ENCODE data around the gene DDB1.

DDB1 gene

GRCh38 chr11:61298663-61299244 lies 34.2 kb downstream of the DDB1 start:
- H3K4me1 ChIP-seq (ENCODE audit: control insufficient read depth in 1 of 2, insufficient read depth in 2 of 2, low read length in 2 of 2) = peaks cover 25 to 26% of the 10 kb centered on the region in 2 donors
- no peak overlapping the region for H3K27ac ChIP-seq (ENCODE audit: low read depth, low read length)

GRCh38 chr11:61297746-61298145 lies 35.2 kb downstream of the DDB1 start:
- Histone ChIP-seq H3K36me3 (ENCODE audit: control insufficient read depth in 1 of 2, insufficient read depth in 2 of 2, low read length in 2 of 2) (peaks cover 34 to 37% of the 10 kb centered on the region in 2 donors), H3K27ac (ENCODE audit: low read depth, low read length) (no peak overlapping the region), H3K9me3 (ENCODE audit: control insufficient read depth in 1 of 2, low read length in 2 of 2) (no peaks in the 10 kb centered on the region), H3K9ac (ENCODE audit: low read depth in 1 of 2, low read length in 2 of 2) (no peak overlapping the region), H3K4me3 (ENCODE audit: low read depth in 1 of 2, low read length in 2 of 2) (no peak overlapping the region), H3K27me3 (ENCODE audit: control insufficient read depth in 1 of 2, insufficient read depth in 2 of 2, low read length in 2 of 2) (peaks cover 3 to 4% of the 10 kb centered on the region in 2 donors), H3K4me1 (ENCODE audit: control insufficient read depth in 1 of 2, insufficient read depth in 2 of 2, low read length in 2 of 2) (peaks cover 26% of the 10 kb centered on the region in 2 donors)

More at GRCh38 chr11:61298663-61299244, 34.2 kb downstream of the DDB1 start:
- no peak overlapping the region for H3K4me3 ChIP-seq (ENCODE audit: low read depth in 1 of 2, low read length in 2 of 2)
- no peak overlapping the region for H3K9ac ChIP-seq (ENCODE audit: low read depth in 1 of 2, low read length in 2 of 2)
- peaks cover 0 to 4% of the 10 kb centered on the region in 2 donors for H3K27me3 ChIP-seq (ENCODE audit: control insufficient read depth in 1 of 2, insufficient read depth in 2 of 2, low read length in 2 of 2)
- peaks cover 39 to 47% of the 10 kb centered on the region in 2 donors for H3K36me3 ChIP-seq (ENCODE audit: control insufficient read depth in 1 of 2, insufficient read depth in 2 of 2, low read length in 2 of 2)
- no peaks in the 10 kb centered on the region for H3K9me3 ChIP-seq (ENCODE audit: control insufficient read depth in 1 of 2, low read length in 2 of 2)

GRCh38 chr11:61297341-61297740 lies 35.6 kb downstream of the DDB1 start:
- H3K9me3 ChIP-seq (ENCODE audit: control insufficient read depth in 1 of 2, low read length in 2 of 2) = no peaks in the 10 kb centered on the region
- peaks cover 26% of the 10 kb centered on the region in 2 donors for H3K4me1 ChIP-seq (ENCODE audit: control insufficient read depth in 1 of 2, insufficient read depth in 2 of 2, low read length in 2 of 2)
- no peak overlapping the region for H3K9ac ChIP-seq (ENCODE audit: low read depth in 1 of 2, low read length in 2 of 2)
- no peak overlapping the region for H3K27ac ChIP-seq (ENCODE audit: low read depth, low read length)
- H3K36me3 ChIP-seq (ENCODE audit: control insufficient read depth in 1 of 2, insufficient read depth in 2 of 2, low read length in 2 of 2) = peaks cover 30 to 33% of the 10 kb centered on the region in 2 donors
- peaks cover 3 to 7% of the 10 kb centered on the region in 2 donors for H3K27me3 ChIP-seq (ENCODE audit: control insufficient read depth in 1 of 2, insufficient read depth in 2 of 2, low read length in 2 of 2)
- H3K4me3 ChIP-seq (ENCODE audit: low read depth in 1 of 2, low read length in 2 of 2) = no peak overlapping the region

GRCh38 chr11:61295596-61295926 lies 37.3 kb downstream of the DDB1 start:
- peaks cover 15 to 18% of the 10 kb centered on the region in 2 donors for H3K36me3 ChIP-seq (ENCODE audit: control insufficient read depth in 1 of 2, insufficient read depth in 2 of 2, low read length in 2 of 2)
- H3K9me3 ChIP-seq (ENCODE audit: control insufficient read depth in 1 of 2, low read length in 2 of 2) = no peaks in the 10 kb centered on the region
- H3K9ac ChIP-seq (ENCODE audit: low read depth in 1 of 2, low read length in 2 of 2) = peak overlapping the region; percentile 47 to 49
- peak overlapping the region; percentile 71 to 72 for H3K4me3 ChIP-seq (ENCODE audit: low read depth in 1 of 2, low read length in 2 of 2)
- peaks cover 26% of the 10 kb centered on the region in 2 donors for H3K4me1 ChIP-seq (ENCODE audit: control insufficient read depth in 1 of 2, insufficient read depth in 2 of 2, low read length in 2 of 2)
- H3K27me3 ChIP-seq (ENCODE audit: control insufficient read depth in 1 of 2, insufficient read depth in 2 of 2, low read length in 2 of 2) = peaks cover 3 to 8% of the 10 kb centered on the region in 2 donors
- H3K27ac ChIP-seq (ENCODE audit: low read depth, low read length) = no peak overlapping the region

- Histone ChIP-seq H3K4me3 (ENCODE audit: low read depth in 1 of 2, low read length in 2 of 2) (peak within 1 kb of the TSS; percentile 71 to 72), H3K9me3 (ENCODE audit: control insufficient read depth in 1 of 2, low read length in 2 of 2) (no peaks in the 10 kb centered on the region), H3K36me3 (ENCODE audit: control insufficient read depth in 1 of 2, insufficient read depth in 2 of 2, low read length in 2 of 2) (peaks cover 9 to 15% of the 10 kb centered on the region in 2 donors), H3K4me1 (ENCODE audit: control insufficient read depth in 1 of 2, insufficient read depth in 2 of 2, low read length in 2 of 2) (peaks cover 26% of the 10 kb centered on the region in 2 donors), H3K27me3 (ENCODE audit: control insufficient read depth in 1 of 2, insufficient read depth in 2 of 2, low read length in 2 of 2) (peaks cover 3 to 8% of the 10 kb centered on the region in 2 donors), H3K27ac (ENCODE audit: low read depth, low read length) (no peak within 1 kb of the TSS), H3K9ac (ENCODE audit: low read depth in 1 of 2, low read length in 2 of 2) (peak within 1 kb of the TSS; percentile 47 to 49)
Observed at GRCh38 chr11:61294717-61295595, 37.9 kb downstream of the DDB1 start, which contains the start of gene VWCE. Gene VWCE (minus strand): TSS chr11:61295316. CDS start chr11:61295037, 279 bp downstream.

GRCh38 chr11:61293867-61294716 lies 38.8 kb downstream of the DDB1 start:
- no peak overlapping the region for H3K27ac ChIP-seq (ENCODE audit: low read depth, low read length)
- peak overlapping the region; percentile 71 to 72 for H3K4me3 ChIP-seq (ENCODE audit: low read depth in 1 of 2, low read length in 2 of 2)
- H3K27me3 ChIP-seq (ENCODE audit: control insufficient read depth in 1 of 2, insufficient read depth in 2 of 2, low read length in 2 of 2) = peaks cover 3 to 8% of the 10 kb centered on the region in 2 donors
- peaks cover under 1 to 6% of the 10 kb centered on the region in 2 donors for H3K36me3 ChIP-seq (ENCODE audit: control insufficient read depth in 1 of 2, insufficient read depth in 2 of 2, low read length in 2 of 2)
- peaks cover 25 to 26% of the 10 kb centered on the region in 2 donors for H3K4me1 ChIP-seq (ENCODE audit: control insufficient read depth in 1 of 2, insufficient read depth in 2 of 2, low read length in 2 of 2)
- no peaks in the 10 kb centered on the region for H3K9me3 ChIP-seq (ENCODE audit: control insufficient read depth in 1 of 2, low read length in 2 of 2)
- H3K9ac ChIP-seq (ENCODE audit: low read depth in 1 of 2, low read length in 2 of 2) = peak overlapping the region; percentile 18 to 49

GRCh38 chr11:61292356-61292755 lies 40.5 kb downstream of the DDB1 start:
- Histone ChIP-seq H3K9me3 (ENCODE audit: control insufficient read depth in 1 of 2, low read length in 2 of 2) (no peaks in the 10 kb centered on the region), H3K36me3 (ENCODE audit: control insufficient read depth in 1 of 2, insufficient read depth in 2 of 2, low read length in 2 of 2) (no peaks in the 10 kb centered on the region), H3K4me1 (ENCODE audit: control insufficient read depth in 1 of 2, insufficient read depth in 2 of 2, low read length in 2 of 2) (peaks cover 8 to 18% of the 10 kb centered on the region in 2 donors), H3K27ac (ENCODE audit: low read depth, low read length) (no peak overlapping the region), H3K4me3 (ENCODE audit: low read depth in 1 of 2, low read length in 2 of 2) (no peak overlapping the region), H3K27me3 (ENCODE audit: control insufficient read depth in 1 of 2, insufficient read depth in 2 of 2, low read length in 2 of 2) (peaks cover 3 to 8% of the 10 kb centered on the region in 2 donors), H3K9ac (ENCODE audit: low read depth in 1 of 2, low read length in 2 of 2) (no peak overlapping the region)

- H3K9me3 ChIP-seq (ENCODE audit: control insufficient read depth in 1 of 2, low read length in 2 of 2) = no peaks in the 10 kb centered on the region
- H3K27ac ChIP-seq (ENCODE audit: low read depth, low read length) = no peak overlapping the region
- peaks cover 3 to 8% of the 10 kb centered on the region in 2 donors for H3K27me3 ChIP-seq (ENCODE audit: control insufficient read depth in 1 of 2, insufficient read depth in 2 of 2, low read length in 2 of 2)
- H3K36me3 ChIP-seq (ENCODE audit: control insufficient read depth in 1 of 2, insufficient read depth in 2 of 2, low read length in 2 of 2) = peaks cover 0 to 1% of the 10 kb centered on the region in 2 donors
- peaks cover 4 to 18% of the 10 kb centered on the region in 2 donors for H3K4me1 ChIP-seq (ENCODE audit: control insufficient read depth in 1 of 2, insufficient read depth in 2 of 2, low read length in 2 of 2)
- no peak overlapping the region for H3K4me3 ChIP-seq (ENCODE audit: low read depth in 1 of 2, low read length in 2 of 2)
- no peak overlapping the region for H3K9ac ChIP-seq (ENCODE audit: low read depth in 1 of 2, low read length in 2 of 2)
Observed at GRCh38 chr11:61290905-61291690, 41.8 kb downstream of the DDB1 start.

- Histone ChIP-seq H3K27me3 (ENCODE audit: control insufficient read depth in 1 of 2, insufficient read depth in 2 of 2, low read length in 2 of 2) (peaks cover 0 to 2% of the 10 kb centered on the region in 2 donors), H3K9ac (ENCODE audit: low read depth in 1 of 2, low read length in 2 of 2) (no peak overlapping the region), H3K9me3 (ENCODE audit: control insufficient read depth in 1 of 2, low read length in 2 of 2) (no peaks in the 10 kb centered on the region), H3K36me3 (ENCODE audit: control insufficient read depth in 1 of 2, insufficient read depth in 2 of 2, low read length in 2 of 2) (peaks cover 0 to 3% of the 10 kb centered on the region in 2 donors), H3K4me3 (ENCODE audit: low read depth in 1 of 2, low read length in 2 of 2) (no peak overlapping the region), H3K27ac (ENCODE audit: low read depth, low read length) (no peak overlapping the region), H3K4me1 (ENCODE audit: control insufficient read depth in 1 of 2, insufficient read depth in 2 of 2, low read length in 2 of 2) (no peaks in the 10 kb centered on the region)
Observed at GRCh38 chr11:61287338-61287977, 45.4 kb downstream of the DDB1 start.
